GM19023 (cell line): ENCODE measurements around the gene NUP188.

ENCODE experiments used
- ATAC-seq: cut with Tn5 transposase; IDR thresholded peaks from one replicate; pipeline ENCODE4 v1.9.1; 2021; ENCODE audit warnings: mild to moderate bottlenecking, moderate library complexity; ENCODE audit not compliant: unreplicated experiment

Gene NUP188

DNA sequence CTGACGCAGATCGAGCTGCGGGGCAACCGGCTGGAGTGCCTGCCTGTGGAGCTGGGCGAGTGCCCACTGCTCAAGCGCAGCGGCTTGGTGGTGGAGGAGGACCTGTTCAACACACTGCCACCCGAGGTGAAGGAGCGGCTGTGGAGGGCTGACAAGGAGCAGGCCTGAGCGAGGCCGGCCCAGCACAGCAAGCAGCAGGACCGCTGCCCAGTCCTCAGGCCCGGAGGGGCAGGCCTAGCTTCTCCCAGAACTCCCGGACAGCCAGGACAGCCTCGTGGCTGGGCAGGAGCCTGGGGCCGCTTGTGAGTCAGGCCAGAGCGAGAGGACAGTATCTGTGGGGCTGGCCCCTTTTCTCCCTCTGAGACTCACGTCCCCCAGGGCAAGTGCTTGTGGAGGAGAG lies 31.3 kb upstream of the NUP188 start:
- no peak for ATAC-seq

DNA sequence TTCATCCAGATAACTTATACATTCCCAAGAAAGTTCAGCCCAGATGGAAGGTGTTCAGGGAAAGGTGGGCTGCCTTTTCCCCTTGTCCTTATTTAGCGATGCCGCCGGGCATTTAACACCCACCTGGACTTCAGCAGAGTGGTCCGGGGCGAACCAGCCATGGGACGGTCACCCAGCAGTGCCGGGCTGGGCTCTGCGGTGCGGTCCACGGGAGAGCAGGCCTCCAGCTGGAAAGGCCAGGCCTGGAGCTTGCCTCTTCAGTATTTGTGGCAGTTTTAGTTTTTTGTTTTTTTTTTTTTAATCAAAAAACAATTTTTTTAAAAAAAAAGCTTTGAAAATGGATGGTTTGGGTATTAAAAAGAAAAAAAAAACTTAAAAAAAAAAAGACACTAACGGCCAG lies 30.8 kb upstream of the NUP188 start:
- no peak for ATAC-seq

DNA sequence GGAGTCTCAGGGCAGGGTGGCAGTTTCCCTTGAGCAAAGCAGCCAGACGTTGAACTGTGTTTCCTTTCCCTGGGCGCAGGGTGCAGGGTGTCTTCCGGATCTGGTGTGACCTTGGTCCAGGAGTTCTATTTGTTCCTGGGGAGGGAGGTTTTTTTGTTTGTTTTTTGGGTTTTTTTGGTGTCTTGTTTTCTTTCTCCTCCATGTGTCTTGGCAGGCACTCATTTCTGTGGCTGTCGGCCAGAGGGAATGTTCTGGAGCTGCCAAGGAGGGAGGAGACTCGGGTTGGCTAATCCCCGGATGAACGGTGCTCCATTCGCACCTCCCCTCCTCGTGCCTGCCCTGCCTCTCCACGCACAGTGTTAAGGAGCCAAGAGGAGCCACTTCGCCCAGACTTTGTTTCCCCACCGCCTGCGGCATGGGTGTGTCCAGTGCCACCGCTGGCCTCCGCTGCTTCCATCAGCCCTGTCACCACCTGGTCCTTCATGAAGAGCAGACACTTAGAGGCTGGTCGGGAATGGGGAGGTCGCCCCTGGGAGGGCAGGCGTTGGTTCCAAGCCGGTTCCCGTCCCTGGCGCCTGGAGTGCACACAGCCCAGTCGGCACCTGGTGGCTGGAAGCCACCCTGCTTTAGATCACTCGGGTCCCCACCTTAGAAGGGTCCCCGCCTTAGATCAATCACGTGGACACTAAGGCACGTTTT lies 30.2 kb upstream of the NUP188 start:
- no peak for ATAC-seq

DNA sequence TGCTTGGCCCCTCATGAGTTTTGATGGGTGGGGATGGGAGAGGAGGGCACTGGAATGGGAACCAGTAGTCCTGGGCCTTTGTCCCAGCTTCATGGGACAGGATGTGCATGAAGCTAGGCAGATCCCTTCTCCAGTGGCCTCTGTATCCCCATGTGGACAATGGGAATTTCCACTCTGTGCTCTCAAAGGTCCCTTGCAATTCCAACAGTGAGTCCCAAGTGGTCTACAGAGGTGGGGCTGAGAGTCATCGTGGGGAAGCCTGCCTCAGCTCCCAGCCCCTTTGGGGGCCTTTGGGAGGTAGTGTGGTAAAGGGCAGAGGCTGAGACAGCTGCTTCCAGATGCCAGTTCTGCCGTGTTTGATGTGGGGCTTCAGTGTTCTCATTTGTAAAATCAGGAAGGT lies 28.6 kb upstream of the NUP188 start:
- no peak for ATAC-seq

DNA sequence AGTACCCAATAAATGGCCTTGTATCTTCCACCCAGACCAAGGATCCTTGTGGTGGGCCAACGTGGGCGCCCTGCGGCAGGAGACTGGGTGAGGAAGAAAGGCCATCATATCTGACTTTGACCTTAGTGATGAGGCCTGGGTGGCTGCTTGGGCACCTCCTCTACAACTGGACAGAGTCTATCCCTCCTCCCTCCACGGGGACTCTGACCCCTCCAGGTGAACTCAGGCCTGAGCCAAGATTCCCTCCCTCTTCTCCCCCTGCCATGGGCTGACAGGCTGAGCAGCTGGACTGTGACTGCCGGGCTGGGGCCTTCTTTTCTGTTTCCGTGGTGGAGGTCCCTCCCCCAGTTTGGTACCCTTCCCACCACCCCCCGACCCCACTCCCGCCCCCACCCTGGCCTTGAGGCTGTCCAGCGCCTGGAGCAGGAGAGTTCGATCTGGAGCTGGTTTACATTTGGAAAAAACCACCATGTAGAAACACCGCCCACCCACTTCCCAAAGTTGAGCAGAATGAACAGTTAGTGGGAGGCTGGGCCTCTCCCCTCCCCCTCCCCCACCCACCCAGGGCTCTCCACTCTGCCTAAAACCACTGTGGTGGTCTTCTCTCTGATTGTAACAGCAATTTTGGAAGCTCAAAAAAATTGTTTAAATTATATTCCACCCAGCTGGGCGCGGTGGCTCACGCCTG lies 28.0 kb upstream of the NUP188 start:
- no peak for ATAC-seq

DNA sequence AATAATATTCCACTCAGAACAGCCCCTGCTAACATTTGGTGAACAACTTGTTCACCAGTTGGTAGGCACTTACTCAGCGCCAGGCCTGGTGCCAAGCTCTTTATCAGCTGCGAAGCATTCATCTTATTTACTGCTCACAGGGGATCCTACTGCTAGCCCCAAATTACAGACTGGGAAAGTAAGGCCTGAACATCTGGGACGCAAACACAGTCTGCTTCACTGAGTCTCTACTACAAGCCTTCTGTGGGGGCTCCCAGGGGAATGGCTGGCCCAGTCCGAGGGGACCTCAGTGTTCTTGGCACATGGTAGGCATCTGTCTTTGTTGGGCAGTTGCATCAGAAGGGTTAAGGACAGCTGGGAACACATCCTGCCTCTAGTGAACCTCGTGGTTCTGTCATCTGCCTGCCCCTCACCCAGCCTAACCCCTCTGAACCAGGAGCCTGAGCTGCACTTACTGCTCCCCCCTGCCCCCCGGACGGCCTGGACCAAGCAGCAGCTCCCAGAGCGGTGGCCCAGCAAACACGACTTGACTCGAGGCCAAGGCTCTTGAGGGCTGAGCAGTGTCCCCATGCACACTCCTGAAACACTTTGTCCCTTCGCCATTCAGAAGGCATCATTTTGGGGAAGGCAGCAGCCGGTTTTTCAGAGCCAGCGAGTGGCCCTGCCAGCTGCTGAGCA lies 27.0 kb upstream of the NUP188 start, which contains the start of gene PHYHD1:
TSS of gene PHYHD1 (plus strand) at position 602 of the 678 bp plus-strand sequence. CDS start 1,342 bp downstream, outside the sequence.
- ATAC-seq, result no peak

DNA sequence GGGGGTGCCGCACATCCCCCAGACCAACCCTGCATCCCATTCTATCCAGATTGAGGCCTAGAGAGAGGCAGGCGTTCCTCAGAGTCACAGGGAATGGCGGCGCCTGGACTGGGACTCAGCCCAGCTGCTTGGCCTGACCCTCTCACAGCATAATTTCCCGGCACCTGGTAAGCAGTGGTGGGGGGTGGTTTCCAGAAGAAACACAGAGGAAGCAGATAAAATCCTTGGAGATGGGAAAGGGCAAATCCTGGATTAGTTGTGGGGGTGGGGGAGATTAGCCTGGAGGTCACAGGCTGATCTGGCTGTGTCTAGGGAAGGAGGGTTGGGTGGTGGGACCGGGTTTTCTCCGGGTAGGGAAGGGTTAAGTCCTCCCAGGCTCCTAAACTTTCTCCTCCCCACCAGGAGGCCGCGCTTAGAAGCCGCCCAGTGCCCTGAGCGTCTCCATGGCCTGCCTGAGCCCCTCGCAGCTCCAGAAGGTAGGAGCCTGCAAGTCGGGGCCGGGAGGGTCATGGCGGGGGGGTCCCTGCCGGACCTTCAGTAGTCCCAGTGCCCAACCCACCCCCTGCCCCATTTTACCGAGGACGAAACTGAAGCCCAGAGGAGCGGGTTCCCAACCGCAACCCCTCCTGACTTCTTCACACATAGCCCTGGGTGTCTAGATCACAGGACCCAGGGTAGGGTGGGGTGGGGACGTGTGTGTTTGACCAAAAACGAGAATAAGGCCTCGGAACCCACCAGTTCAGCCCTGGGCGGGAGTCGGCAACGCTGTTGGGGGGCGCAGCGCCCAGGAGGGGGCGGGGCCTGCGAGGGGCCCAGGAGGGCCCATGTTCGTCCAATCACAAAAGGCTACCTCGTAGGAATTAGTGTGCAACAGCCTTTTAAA lies 25.4 kb upstream of the NUP188 start:
- no peak for ATAC-seq

DNA sequence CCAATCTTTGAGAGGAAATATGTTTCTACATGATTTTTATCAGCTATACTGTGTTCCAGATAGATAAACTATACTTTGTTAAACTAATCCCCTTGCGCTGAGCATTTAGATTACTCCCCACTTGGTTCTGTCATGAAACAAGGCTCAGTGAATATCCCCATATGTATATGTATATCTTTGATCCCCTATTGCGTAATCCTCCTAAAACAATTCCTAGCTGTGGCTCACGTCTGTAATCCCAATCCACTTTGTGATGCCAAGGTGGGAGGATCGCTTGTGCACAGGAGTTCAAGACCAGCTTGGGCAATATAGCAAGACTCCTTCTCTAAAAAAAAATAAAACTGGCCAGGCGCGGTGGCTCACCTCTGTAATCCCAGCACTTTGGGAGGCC lies 24.0 kb upstream of the NUP188 start:
- no peak for ATAC-seq

DNA sequence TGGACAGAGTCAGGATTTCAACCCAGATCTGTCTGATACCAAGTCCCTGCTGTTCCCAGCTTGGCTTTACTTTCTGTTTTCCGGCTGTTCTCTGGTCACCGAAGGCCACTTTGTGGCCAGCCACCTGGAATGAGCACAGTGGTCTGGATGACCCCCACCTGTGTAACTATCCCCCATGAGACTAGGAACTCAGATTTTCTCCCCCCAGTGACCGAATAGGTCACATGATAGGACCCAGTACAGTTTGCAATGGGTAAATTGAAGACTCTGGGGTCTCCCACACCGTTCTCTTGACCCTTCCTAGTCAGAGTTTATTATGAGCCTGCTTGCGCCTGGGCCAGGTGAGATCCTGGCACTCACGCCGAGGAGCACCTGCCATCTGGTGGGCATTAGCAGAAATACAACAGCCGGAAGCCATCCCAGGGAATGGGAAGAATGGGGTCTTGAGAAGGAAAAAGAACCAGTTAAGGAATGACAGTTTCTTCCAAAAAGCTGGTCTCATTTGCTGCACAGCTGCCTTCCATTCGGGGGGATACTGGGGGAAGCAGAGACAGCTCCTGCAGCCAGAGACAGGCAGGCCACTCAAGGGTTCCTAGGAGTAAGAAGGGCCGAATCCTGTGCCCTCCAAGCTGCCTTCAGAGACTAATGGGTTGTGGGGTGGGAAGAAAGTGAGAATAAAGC lies 19.6 kb upstream of the NUP188 start:
- no peak for ATAC-seq

DNA sequence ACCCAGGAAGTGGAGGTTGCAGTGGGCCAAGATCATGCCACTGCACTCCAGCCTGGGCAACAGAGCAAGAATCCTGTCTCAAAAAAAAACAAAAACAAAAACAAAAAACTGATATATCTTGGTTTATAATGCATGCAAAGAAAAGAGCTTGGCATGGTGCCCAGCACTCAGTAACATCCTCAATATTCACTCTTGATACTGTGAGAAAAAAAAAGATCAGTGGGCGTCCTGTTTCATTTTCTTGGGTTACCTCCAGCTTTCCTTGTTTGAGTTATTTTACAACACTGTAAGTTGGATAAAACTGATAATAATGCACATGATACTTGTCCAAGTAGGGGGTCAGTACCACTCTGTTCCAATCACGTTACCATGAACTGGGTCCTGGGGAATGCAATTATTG lies 18.9 kb upstream of the NUP188 start:
- ATAC-seq, result no peak

DNA sequence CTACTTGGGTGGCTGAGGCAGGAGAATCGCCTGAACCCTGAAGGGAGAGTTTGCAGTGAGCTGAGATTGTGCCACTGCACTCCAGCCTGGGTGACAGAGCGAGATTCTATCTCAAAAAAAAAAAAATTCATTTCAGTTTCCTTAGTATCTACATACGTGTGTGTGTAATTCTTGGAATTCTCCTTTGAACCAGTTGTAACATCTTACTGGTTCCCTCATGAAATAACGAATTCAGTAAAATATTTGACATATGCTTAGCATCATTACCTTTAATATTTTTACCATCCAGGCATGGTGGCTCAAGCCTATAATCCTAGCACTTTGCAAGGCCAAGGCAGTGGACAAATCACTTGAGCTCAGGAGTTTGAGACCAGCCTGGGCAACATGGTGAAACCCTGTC lies 17.9 kb upstream of the NUP188 start:
- no peak for ATAC-seq

DNA sequence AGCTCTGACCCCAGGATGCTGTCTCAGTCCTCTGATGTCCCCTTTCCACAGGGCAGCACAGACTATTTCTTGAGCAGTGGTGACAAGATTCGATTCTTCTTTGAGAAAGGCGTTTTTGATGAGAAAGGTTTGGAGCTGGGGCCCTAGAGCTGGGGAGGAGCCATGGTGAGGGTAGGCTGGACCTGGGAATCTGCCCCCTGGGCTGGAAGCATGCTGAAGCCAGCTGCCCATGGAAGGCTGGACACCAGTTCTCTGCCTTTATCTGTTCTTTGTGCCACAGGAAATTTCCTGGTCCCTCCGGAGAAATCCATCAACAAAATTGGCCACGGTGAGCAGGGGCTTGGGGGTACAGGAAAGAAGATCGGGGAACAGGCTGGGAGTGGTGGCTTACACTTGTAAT lies 13.8 kb upstream of the NUP188 start:
- ATAC-seq, result no peak

DNA sequence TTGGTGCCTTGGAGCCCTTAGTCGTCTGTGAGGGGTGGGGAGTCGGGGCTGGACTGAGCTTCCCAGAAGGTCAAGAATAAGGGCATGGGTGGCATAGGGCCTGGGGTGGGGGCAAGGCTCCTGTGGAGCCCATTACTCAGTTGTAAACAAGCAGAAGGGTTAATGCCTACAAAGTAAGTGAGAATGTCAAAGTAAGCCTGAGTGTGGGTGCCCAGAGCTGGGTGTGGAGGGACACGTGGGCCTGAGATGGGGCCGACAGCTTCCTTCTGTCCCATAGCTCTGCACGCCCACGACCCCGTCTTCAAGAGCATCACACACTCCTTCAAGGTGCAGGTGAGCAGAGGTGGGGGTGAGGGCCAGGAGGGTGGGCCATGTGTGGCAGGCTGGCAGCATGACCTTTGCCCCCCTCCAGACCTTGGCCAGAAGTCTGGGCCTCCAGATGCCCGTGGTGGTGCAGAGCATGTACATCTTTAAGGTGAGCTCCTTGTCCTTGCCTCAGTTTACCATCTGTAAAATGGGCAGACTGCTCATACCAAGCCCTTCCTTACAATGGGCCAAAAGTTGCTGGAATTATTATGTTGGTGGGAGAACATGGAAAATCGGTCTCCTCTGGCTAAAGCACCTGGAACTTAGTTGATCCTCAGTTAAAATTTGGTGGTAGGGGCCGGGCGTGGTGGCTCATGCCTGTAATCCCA lies 11.2 kb upstream of the NUP188 start:
- ATAC-seq, result no peak

DNA sequence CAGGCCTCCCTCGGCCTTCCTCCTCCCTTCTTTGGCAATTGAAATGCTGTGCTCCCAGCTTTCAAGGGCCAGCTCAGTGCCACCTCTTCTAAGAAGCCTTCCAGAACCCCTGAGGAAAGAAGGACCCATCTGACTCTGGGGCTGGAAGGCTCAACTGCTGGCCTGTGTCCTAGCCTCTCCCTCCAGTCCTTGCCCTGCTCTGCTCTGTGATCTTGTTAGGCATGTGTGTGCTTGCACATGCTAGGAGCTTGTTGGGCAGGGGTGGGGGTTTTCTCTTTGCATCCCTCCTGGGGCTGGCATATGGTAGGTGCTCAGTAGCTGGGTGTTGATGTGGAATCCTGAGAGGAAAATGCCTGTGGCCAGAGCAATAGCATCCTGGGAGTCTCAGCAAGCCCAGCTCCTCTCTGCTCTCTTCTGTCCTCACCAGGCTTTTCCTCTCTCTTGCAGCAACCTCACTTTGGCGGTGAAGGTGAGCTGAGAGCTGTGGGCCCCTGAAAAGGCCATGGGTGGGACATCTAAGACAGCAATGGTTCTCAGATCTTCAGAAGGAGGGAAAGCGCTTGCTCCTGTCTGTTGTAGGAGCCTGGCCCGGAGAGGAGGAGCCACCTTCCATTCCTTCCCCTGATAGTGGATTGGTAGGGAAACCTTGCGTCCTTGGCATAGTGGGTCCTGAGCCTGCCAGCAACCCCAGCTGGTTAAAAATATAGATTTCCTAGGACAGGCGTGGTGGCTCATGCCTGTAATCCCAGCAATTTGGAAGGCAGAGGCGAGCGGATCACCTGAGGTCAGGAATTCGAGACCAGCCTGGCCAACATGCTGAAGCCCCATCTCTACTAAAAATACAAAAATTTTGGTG lies 10.0 kb upstream of the NUP188 start:
- ATAC-seq, result no peak

DNA sequence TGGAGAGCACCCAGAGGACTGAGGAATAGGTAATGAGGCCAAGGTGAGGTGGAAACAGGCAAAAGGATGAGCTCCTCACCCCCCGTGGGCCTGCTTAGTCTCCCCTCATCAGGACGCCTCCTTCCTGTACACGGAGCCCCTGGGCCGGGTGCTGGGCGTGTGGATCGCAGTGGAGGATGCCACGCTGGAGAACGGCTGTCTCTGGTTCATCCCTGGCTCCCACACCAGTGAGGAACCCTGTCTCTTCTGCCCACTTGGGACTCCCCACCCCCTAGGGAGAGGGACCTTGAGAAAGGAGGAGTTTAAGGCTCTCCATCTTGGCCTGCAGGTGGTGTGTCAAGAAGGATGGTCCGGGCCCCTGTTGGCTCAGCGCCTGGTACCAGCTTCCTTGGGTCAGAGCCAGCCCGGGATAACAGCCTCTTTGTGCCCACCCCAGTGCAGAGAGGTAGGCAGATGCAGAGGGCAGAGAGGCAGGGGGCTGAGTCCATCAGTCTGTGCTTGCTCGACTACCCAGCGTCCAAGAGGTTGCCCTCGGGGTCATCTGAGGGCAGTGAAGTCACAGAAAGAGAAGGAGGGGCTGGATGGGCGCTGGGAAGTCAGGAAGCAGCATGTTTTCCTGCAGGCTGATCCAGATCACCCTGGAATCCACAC lies 7.1 kb upstream of the NUP188 start:
- ATAC-seq, result no peak

DNA sequence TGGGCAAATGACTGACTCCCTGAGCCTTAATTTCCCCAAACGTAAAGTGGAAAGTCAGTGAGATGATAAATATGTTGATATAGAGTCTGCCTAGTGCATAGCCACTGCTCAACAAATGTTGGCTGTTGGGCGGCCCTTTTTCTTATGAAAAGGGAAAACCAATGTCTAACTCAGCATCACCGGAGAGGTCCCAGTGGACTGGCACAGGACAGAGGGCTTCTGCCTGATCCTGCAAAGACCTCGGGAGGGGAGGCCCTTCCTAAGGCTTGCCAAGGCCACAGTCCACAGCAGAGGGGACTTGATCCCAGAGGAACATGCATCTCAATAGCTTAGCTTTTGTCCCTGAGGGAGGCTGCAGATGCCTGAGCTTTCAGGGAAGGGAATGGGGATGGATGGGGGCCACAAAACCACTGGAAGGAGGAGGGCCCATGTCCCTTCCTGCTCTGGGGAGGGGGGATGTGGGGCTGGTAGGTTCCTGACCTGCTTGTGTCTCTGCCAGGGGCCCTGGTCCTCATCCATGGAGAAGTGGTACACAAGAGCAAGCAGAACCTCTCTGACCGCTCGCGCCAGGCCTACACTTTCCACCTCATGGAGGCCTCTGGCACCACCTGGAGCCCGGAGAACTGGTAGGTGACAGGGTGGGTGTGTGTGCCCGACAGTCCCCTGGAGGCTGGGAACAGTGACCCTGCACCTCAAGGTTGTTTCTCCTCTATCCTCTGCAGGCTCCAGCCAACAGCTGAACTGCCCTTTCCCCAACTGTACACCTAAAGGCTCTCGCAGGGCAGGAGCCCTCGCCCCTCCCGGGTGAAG lies 6.3 kb upstream of the NUP188 start:
- no peak for ATAC-seq

DNA sequence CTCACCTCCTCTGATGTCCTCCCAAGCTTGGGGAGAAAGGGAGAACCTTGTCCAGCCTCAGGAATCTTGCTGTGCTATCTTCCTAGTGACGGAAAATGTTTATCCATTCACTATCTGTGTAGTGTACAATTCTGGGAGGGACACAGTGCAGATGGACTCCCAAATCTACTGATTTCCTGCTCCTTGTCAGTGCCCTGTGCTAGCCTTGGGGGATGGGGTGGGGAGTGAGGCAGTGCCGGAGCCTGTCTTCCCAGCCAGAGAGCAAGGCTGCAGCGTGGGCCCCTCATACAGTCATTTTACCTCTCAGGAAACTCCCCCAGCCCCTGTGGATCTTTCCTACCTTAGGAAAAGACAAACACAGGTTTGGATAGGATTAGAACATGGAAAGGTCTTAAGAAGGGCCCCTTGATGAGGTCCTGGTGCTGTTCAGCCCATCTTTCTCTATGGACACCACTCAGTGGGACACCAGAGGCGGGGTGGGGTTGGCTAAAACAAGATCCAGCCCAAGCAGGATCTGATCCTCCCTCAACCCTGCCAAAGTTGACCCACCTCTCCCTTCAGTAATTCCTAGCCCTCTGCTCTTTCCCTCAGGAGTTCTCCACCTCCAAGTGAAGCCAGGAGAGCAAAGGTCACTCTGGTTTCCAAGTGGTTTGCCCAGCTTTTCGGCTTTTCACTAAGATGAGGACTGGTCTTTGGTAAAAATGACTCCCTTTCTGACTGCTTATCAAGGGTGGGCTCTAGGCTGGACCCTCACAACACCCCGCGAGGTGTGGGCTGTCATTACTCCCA lies 3.5 kb upstream of the NUP188 start:
- ATAC-seq, result no peak
